Measurements from ENCODE around the gene TTN.
A peak's percentile ranks its signal among the peaks of the same experiment; 100 is the strongest.

TTN gene

GRCh38 chr2:178491612-178492011 lies 315.6 kb downstream of the TTN start:
- no CpG with 5 or more reads among the region's 6 CpGs for WGBS (ENCODE audit: insufficient coverage, insufficient read length)
- no peaks in the 10 kb centered on the region for H3K4me1 ChIP-seq (ENCODE audit: control insufficient read depth, insufficient read depth, low read length)
- H3K27me3 ChIP-seq (ENCODE audit: control insufficient read depth, insufficient read depth, low read length): no peaks in the 10 kb centered on the region
- H3K27ac ChIP-seq (ENCODE audit: low read length): no peak overlapping the region
- no peak overlapping the region for H3K4me3 ChIP-seq (ENCODE audit: low read length)
- H3K9me3 ChIP-seq (ENCODE audit: control insufficient read depth, insufficient read depth, low read length): no peaks in the 10 kb centered on the region
- H3K36me3 ChIP-seq (ENCODE audit: control insufficient read depth, insufficient read depth, low read length): 0 out of 2 replicates have a peak, but pooled peaks cover 3% of the 10 kb centered on the region
- DNase-seq (ENCODE audit: low read depth, low spot score): no peak

- WGBS (ENCODE audit: insufficient coverage, insufficient read length): no CpG with 5 or more reads among the region's 3 CpGs
- DNase-seq (ENCODE audit: low read depth, low spot score): no peak
Measured at GRCh38 chr2:178485356-178485755, 321.9 kb downstream of the TTN start.

DNA sequence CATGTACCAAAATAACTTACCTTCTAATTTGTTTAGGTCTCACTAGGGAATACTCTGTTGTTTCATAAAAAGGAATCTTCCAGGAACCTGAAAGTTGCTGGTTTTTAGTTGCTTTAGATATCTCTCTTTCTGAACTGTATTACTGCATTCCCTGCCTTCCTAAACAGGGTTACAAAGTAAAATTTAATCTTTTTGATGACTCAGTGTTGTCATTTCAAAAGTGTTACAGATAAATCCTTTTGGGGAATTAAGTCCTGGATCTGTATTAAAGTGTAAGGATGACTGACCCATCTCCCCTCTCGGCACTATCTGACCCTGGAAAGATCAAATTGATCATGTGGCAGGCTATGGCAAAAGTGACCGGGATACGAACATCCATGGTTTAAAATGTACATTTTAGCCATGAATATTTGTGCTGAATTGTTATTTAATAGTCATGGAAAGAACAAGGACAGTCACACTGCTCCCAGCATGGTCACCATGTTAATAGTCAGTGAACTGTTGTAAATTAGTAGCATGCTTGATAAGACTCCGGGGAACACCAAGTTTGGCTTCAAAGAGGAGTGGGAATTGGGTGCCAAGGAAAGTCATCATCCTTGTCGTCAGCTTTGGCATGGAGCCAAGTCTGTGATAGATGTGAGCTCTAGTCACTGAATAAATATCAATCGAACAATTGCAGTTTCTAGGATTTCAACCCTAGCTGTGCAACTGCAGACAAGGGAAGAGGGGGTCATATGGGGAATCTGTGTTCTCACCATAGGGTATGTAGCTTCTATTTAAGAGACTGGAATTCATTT lies 322.8 kb downstream of the TTN start:
- DNase-seq (ENCODE audit: low read depth, low spot score): no peak
- Histone ChIP-seq H3K4me3 (ENCODE audit: low read length) (no peak overlapping the region), H3K27ac (ENCODE audit: low read length) (no peak overlapping the region), H3K9me3 (ENCODE audit: control insufficient read depth, insufficient read depth, low read length) (no peaks in the 10 kb centered on the region), H3K4me1 (ENCODE audit: control insufficient read depth, insufficient read depth, low read length) (0 out of 2 replicates have a peak, but pooled peaks cover under 1% of the 10 kb centered on the region), H3K36me3 (ENCODE audit: control insufficient read depth, insufficient read depth, low read length) (no peaks in the 10 kb centered on the region), H3K27me3 (ENCODE audit: control insufficient read depth, insufficient read depth, low read length) (no peaks in the 10 kb centered on the region)
- WGBS (ENCODE audit: insufficient coverage, insufficient read length): no CpG with 5 or more reads among the region's 6 CpGs

More at GRCh38 chr2:178485356-178485755, 321.9 kb downstream of the TTN start:
- Histone ChIP-seq H3K4me1 (ENCODE audit: control insufficient read depth, insufficient read depth, low read length) (no peaks in the 10 kb centered on the region), H3K27ac (ENCODE audit: low read length) (no peak overlapping the region), H3K27me3 (ENCODE audit: control insufficient read depth, insufficient read depth, low read length) (no peaks in the 10 kb centered on the region), H3K36me3 (ENCODE audit: control insufficient read depth, insufficient read depth, low read length) (no peaks in the 10 kb centered on the region), H3K4me3 (ENCODE audit: low read length) (no peak overlapping the region), H3K9me3 (ENCODE audit: control insufficient read depth, insufficient read depth, low read length) (no peaks in the 10 kb centered on the region)

- no CpG with 5 or more reads among the region's 4 CpGs for WGBS (ENCODE audit: insufficient coverage, insufficient read length)
- no peak overlapping the region for H3K27ac ChIP-seq (ENCODE audit: low read length)
- H3K4me1 ChIP-seq (ENCODE audit: control insufficient read depth, insufficient read depth, low read length): 0 out of 2 replicates have a peak, but pooled peaks cover 1% of the 10 kb centered on the region
- no peaks in the 10 kb centered on the region for H3K36me3 ChIP-seq (ENCODE audit: control insufficient read depth, insufficient read depth, low read length)
- no peaks in the 10 kb centered on the region for H3K9me3 ChIP-seq (ENCODE audit: control insufficient read depth, insufficient read depth, low read length)
- DNase-seq (ENCODE audit: low read depth, low spot score): no peak
- no peaks in the 10 kb centered on the region; the same call in 1 of the 2 replicates for H3K27me3 ChIP-seq (ENCODE audit: control insufficient read depth, insufficient read depth, low read length)
- no peak overlapping the region for H3K4me3 ChIP-seq (ENCODE audit: low read length)
Measured at GRCh38 chr2:178482437-178482836, 324.8 kb downstream of the TTN start.

DNA sequence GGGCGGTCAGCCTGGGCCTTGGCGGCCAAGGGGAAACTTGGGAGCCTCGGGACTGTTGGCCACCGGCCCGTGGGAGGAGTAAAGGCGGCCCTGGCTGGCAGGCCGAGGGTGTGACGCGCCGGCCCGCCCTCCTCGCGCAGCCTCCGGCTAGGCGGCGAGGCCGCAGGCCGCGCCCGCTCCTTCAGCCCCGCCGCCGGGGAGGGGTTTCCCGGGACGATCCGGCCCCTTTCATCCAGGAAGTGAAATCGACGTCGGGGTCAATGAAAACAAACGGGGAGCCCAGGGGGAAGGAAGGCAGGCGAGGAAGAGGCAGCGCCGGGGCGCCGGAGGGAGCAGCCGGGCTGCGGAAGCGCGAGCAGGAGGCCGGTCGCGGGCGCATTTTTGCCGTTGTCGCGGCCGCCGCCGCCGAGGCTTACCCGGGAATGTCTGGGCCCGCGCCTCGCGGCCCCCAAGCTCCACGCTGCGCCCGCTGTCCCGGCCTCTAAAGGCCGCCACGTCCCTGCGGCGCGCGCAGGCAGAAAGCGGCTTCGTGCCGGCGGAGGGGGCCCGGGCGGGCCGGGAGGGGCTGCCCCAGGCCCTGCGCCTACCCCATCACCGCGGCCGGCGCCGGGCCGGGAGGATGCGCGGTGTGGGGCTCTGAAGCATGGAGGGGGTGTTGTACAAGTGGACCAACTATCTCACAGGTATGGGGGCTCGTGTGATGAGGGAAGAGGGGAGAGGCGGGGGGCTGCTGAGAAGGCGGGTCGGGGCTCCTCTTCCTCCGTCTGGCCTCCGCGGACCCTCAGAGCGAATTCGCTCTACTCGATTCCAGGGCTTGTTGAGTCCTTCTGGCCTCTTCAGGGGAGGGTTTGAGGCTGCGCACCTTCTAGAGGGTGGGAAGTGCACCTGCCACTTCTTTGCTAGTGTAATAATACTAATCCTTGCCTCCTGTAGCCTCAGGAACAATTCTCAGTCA lies 326.7 kb downstream of the TTN start, which contains the start of gene PLEKHA3:
Gene PLEKHA3 (plus strand): TSS at position 231 of the 955 bp plus-strand sequence. CDS start 413 bp downstream, at position 644.
- Histone ChIP-seq H3K36me3 (ENCODE audit: control insufficient read depth, insufficient read depth, low read length) (no peaks in the 10 kb centered on the region), H3K4me3 (ENCODE audit: low read length) (peak within 1 kb of the TSS; percentile 62; the same call in 1 of the 2 replicates), H3K27ac (ENCODE audit: low read length) (no peak within 1 kb of the TSS), H3K27me3 (ENCODE audit: control insufficient read depth, insufficient read depth, low read length) (no peaks in the 10 kb centered on the region; the same call in 1 of the 2 replicates), H3K4me1 (ENCODE audit: control insufficient read depth, insufficient read depth, low read length) (0 out of 2 replicates have a peak, but pooled peaks cover 1% of the 10 kb centered on the region), H3K9me3 (ENCODE audit: control insufficient read depth, insufficient read depth, low read length) (no peaks in the 10 kb centered on the region)
- no CpG with 5 or more reads among the region's 92 CpGs for WGBS (ENCODE audit: insufficient coverage, insufficient read length)
- no peak for DNase-seq (ENCODE audit: low read depth, low spot score)

DNA sequence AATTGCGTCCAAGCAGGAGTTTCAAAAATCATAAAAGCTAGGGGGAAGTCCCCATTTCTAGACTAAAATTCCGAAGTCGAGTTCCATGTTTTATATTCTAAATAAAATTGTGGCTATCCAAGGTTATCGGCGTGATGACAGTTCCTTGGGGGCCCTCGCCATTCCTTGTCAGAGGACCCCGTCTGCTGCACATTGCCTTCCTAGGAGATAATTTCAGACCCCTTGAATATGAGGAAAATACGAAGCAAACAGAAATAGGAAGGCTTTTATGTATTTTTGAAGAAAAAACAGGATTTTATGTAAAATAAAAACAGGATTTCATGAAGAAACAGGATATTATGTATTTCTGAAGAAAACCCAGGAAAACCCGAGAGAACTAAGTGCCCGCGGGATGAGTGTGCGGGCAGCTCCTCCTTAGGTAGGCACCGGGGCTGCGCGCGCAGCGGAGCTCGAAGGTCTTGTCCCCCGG lies 327.4 kb downstream of the TTN start:
- WGBS (ENCODE audit: insufficient coverage, insufficient read length): no CpG with 5 or more reads among the region's 19 CpGs
- Histone ChIP-seq H3K36me3 (ENCODE audit: control insufficient read depth, insufficient read depth, low read length) (no peaks in the 10 kb centered on the region), H3K4me3 (ENCODE audit: low read length) (peak overlapping the region; percentile 62; the same call in 1 of the 2 replicates), H3K4me1 (ENCODE audit: control insufficient read depth, insufficient read depth, low read length) (0 out of 2 replicates have a peak, but pooled peaks cover 1% of the 10 kb centered on the region), H3K9me3 (ENCODE audit: control insufficient read depth, insufficient read depth, low read length) (no peaks in the 10 kb centered on the region), H3K27me3 (ENCODE audit: control insufficient read depth, insufficient read depth, low read length) (no peaks in the 10 kb centered on the region; the same call in 1 of the 2 replicates), H3K27ac (ENCODE audit: low read length) (no peak overlapping the region)
- DNase-seq (ENCODE audit: low read depth, low spot score): no peak

- Histone ChIP-seq H3K9me3 (ENCODE audit: control insufficient read depth, insufficient read depth, low read length) (no peaks in the 10 kb centered on the region), H3K27ac (ENCODE audit: low read length) (no peak overlapping the region), H3K4me3 (ENCODE audit: low read length) (peak overlapping the region; percentile 85; the same call in 1 of the 2 replicates), H3K36me3 (ENCODE audit: control insufficient read depth, insufficient read depth, low read length) (no peaks in the 10 kb centered on the region), H3K4me1 (ENCODE audit: control insufficient read depth, insufficient read depth, low read length) (0 out of 2 replicates have a peak, but pooled peaks cover 1% of the 10 kb centered on the region), H3K27me3 (ENCODE audit: control insufficient read depth, insufficient read depth, low read length) (no peaks in the 10 kb centered on the region; the same call in 1 of the 2 replicates)
- no peak for DNase-seq (ENCODE audit: low read depth, low spot score)
- 100% methylated on average over 1 of the region's 4 CpGs for WGBS (ENCODE audit: insufficient coverage, insufficient read length)
Measured at GRCh38 chr2:178479275-178479616, 328.0 kb downstream of the TTN start.

DNA sequence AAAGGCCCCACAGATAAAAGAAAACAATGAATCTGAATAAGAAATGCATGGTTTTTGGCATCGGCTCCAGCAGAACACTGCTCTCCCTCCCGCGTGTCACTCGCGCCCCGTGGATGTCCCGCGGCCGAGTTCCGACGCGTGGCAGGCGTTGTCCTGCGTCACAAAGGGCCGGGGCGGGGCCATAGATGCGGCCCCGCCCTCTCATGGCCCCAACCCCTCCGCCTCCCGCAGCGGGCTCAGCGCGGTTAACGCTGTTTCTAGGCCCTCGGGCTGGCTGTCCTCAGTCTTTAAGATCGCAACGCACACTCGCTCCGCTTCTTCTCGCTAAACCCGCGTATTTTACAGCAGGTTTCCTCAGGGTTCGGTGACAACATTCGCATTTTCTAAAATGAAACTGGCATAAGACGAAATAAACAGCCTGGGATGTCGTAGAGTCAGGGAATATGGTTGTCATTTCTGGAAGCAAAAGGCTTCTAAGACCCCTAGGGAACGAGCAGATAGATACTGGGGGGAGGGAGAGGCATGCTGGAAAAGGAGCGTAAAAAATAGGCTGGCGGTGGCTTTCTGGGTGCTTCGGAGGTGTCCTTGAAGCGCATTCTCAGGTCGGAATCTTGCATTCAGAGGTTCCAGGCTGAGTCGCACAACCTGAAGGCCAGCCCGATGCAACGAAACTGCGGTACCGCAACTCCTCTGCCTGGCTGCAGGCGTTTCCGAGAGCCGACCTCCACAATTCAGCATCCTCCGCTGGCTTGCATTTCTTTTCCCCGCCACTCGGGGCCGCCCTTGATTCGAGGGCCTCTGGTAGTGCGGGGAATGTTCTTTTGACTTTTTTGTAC lies 328.6 kb downstream of the TTN start, which contains the start of gene FKBP7:
Gene FKBP7 (minus strand): TSS at position 162 of the 836 bp plus-strand sequence. CDS start 101 bp downstream, at position 61.
- no CpG with 5 or more reads among the region's 56 CpGs for WGBS (ENCODE audit: insufficient coverage, insufficient read length)
- H3K4me1 ChIP-seq (ENCODE audit: control insufficient read depth, insufficient read depth, low read length): 0 out of 2 replicates have a peak, but pooled peaks cover 1% of the 10 kb centered on the region
- peak within 1 kb of the TSS; percentile 85; the same call in 1 of the 2 replicates for H3K4me3 ChIP-seq (ENCODE audit: low read length)
- H3K27ac ChIP-seq (ENCODE audit: low read length): no peak within 1 kb of the TSS
- DNase-seq (ENCODE audit: low read depth, low spot score): no peak
- H3K36me3 ChIP-seq (ENCODE audit: control insufficient read depth, insufficient read depth, low read length): no peaks in the 10 kb centered on the region
- no peaks in the 10 kb centered on the region for H3K9me3 ChIP-seq (ENCODE audit: control insufficient read depth, insufficient read depth, low read length)
- no peaks in the 10 kb centered on the region; the same call in 1 of the 2 replicates for H3K27me3 ChIP-seq (ENCODE audit: control insufficient read depth, insufficient read depth, low read length)

DNA sequence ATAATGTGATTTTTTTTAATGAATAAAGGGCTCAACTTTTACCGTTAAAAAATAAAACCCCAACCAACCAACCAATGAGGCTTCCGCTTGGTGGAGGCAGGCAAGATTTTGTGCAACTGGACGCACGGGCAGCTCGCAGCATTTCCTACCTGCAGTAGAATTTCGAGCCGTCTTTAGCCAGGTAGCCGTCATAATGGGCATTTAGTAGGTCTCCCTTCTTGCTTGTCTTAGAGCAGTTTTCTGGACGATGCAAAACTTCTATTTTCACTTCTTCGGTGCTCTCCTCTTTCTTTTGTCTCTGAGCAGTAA lies 329.1 kb downstream of the TTN start:
- WGBS (ENCODE audit: insufficient coverage, insufficient read length): no CpG with 5 or more reads among the region's 10 CpGs
- Histone ChIP-seq H3K27me3 (ENCODE audit: control insufficient read depth, insufficient read depth, low read length) (no peaks in the 10 kb centered on the region; the same call in 1 of the 2 replicates), H3K36me3 (ENCODE audit: control insufficient read depth, insufficient read depth, low read length) (no peaks in the 10 kb centered on the region), H3K4me1 (ENCODE audit: control insufficient read depth, insufficient read depth, low read length) (0 out of 2 replicates have a peak, but pooled peaks cover 1% of the 10 kb centered on the region), H3K4me3 (ENCODE audit: low read length) (peak overlapping the region; percentile 85; the same call in 1 of the 2 replicates), H3K27ac (ENCODE audit: low read length) (no peak overlapping the region), H3K9me3 (ENCODE audit: control insufficient read depth, insufficient read depth, low read length) (no peaks in the 10 kb centered on the region)
- no peak for DNase-seq (ENCODE audit: low read depth, low spot score)
